H1 (cell line): ENCODE results near the gene LYVE1. TPM values are rescaled to one million over a fixed set of nuclear protein-coding genes. Genes with fewer than 3 reads are reported as not detected.

Experiments
- CTCF ChIA-PET: fragments of 300-600 bp; sonication (Branson Sonifier 250); formaldehyde crosslinking; loops from one replicate; lab custom pipeline; 2021; ENCODE audit not compliant: partially characterized antibody; lab: Charles Lee
- POLR2A ChIA-PET: fragments of 300-600 bp; sonication (Branson Sonifier 250); formaldehyde crosslinking; loops from one replicate; lab custom pipeline; 2021; ENCODE audit warnings: inconsistent platforms; ENCODE audit not compliant: partially characterized antibody; lab: Charles Lee
- DNase-seq, 2 experiments: peaks; one replicate each; pipeline versions ENCODE4 v3.0.0 to v3.0.0-alpha.2; 2010 to 2022; ENCODE audit warnings: low spot score in 2 of 2, low read depth in 1 of 2, mixed read lengths in 1 of 2
- FAIRE-seq: peaks from 2 replicates; lab custom pipeline; 2011; peaks lifted over from hg19 to GRCh38; lab: Jason Lieb, UNC
- H2AFZ ChIP-seq: 2 replicates; pipeline ENCODE4 v1.8.1; 2012; ENCODE audit warnings: low read length, inconsistent platforms
- H2AK5ac ChIP-seq: 2 replicates; pipeline ENCODE4 v1.6.1; 2013; ENCODE audit warnings: low read depth, low read length
- H2BK120ac ChIP-seq: replicated peaks from 2 replicates; pipeline ENCODE3; 2013; ENCODE audit warnings: low read depth, low read length, inconsistent platforms
- H2BK12ac ChIP-seq: 2 replicates; pipeline ENCODE4 v1.6.1; 2013; ENCODE audit warnings: low read depth, low read length
- H2BK15ac ChIP-seq: 2 replicates; pipeline ENCODE4 v1.6.1; 2013; ENCODE audit warnings: low read length
- H2BK20ac ChIP-seq: 2 replicates; pipeline ENCODE4 v1.6.1; 2013; ENCODE audit warnings: low read length
- H2BK5ac ChIP-seq: 2 replicates; pipeline ENCODE4 v1.6.1; 2013; ENCODE audit warnings: low read depth, low read length
- H3K14ac ChIP-seq: 2 replicates; pipeline ENCODE4 v1.6.1; 2013; ENCODE audit warnings: inconsistent platforms; ENCODE audit not compliant: insufficient read length
- H3K18ac ChIP-seq: 2 replicates; pipeline ENCODE4 v1.6.1; 2013; ENCODE audit warnings: low read length; ENCODE audit errors: extremely low read depth
- H3K23ac ChIP-seq: 2 replicates; pipeline ENCODE4 v1.6.1; 2013; ENCODE audit warnings: inconsistent platforms; ENCODE audit not compliant: insufficient read length
- H3K23me2 ChIP-seq: 2 replicates; pipeline ENCODE4 v1.6.1; 2013; ENCODE audit warnings: low read depth, low read length
- H3K27ac ChIP-seq: 2 replicates; pipeline ENCODE4 v1.6.1; 2011; ENCODE audit warnings: low read depth, low read length, inconsistent platforms
- H3K27me3 ChIP-seq, 4 experiments: replicated peaks in 1 of 4; 1 replicate in 1 of 4; 2 replicates in 3 of 4; pipeline versions ENCODE4 v1.6.1 to v1.8.1; 2011 to 2013; ENCODE audit warnings: low read length in 3 of 4, mild to moderate bottlenecking in 3 of 4, inconsistent platforms in 2 of 4, mixed read lengths in 2 of 4, moderate library complexity in 1 of 4; ENCODE audit not compliant: control insufficient read depth in 3 of 4, insufficient read depth in 3 of 4; ENCODE audit errors: extremely low read depth in 1 of 4
- H3K36me3 ChIP-seq, 4 experiments: 2 replicates each; pipeline versions ENCODE4 v1.6.1 to v1.8.1; 2011 to 2013; ENCODE audit warnings: mild to moderate bottlenecking in 4 of 4, low read length in 3 of 4, moderate library complexity in 2 of 4, control low read depth in 1 of 4, inconsistent platforms in 1 of 4; ENCODE audit not compliant: insufficient read depth in 4 of 4, control insufficient read depth in 2 of 4
- H3K4ac ChIP-seq: replicated peaks from 2 replicates; pipeline ENCODE3; 2013; ENCODE audit warnings: low read length, low read depth, mixed read lengths, inconsistent platforms; ENCODE audit not compliant: insufficient read length
- H3K4me1 ChIP-seq, 4 experiments: replicated peaks in 1 of 4; 1 replicate in 1 of 4; 2 replicates in 3 of 4; pipeline versions ENCODE4 v1.6.1 to v1.8.1; 2011 to 2013; ENCODE audit warnings: low read length in 3 of 4, inconsistent platforms in 2 of 4, mixed read lengths in 1 of 4; ENCODE audit not compliant: insufficient read depth in 4 of 4, control insufficient read depth in 3 of 4
- H3K4me2 ChIP-seq, 2 experiments: 2 replicates each; pipeline versions ENCODE4 v1.6.1 to v1.8.1; 2011 to 2013; ENCODE audit warnings: low read depth in 2 of 2, low read length in 2 of 2, control low read depth in 1 of 2, inconsistent platforms in 1 of 2, mild to moderate bottlenecking in 1 of 2; ENCODE audit not compliant: insufficient read depth in 1 of 2
- H3K4me3 ChIP-seq, 4 experiments: fragments of 200-600, 300-600 bp in 1 of 4; sonication (generic), shearing (Covaris generic), sonication (Bioruptor Twin) in 1 of 4; 2 replicates each; pipeline versions ENCODE4 v1.5.1 to v1.8.1; 2011 to 2016; ENCODE audit warnings: low read length in 4 of 4, low read depth in 3 of 4, control low read depth in 2 of 4, inconsistent platforms in 2 of 4, mild to moderate bottlenecking in 2 of 4, mixed read lengths in 1 of 4, moderate library complexity in 1 of 4; ENCODE audit not compliant: insufficient read depth in 2 of 4; ENCODE audit errors: extremely low read depth in 1 of 4
- H3K56ac ChIP-seq: replicated peaks from 2 replicates; pipeline ENCODE3; 2013; ENCODE audit warnings: low read depth, mild to moderate bottlenecking, mixed read lengths, low read length, inconsistent platforms; ENCODE audit not compliant: insufficient read length
- H3K79me1 ChIP-seq: 2 replicates; pipeline ENCODE4 v1.6.1; 2013; ENCODE audit warnings: low read depth, low read length, control low read depth
- H3K79me2 ChIP-seq, 2 experiments: 2 replicates each; pipeline versions ENCODE4 v1.6.1 to v1.8.1; 2012 to 2013; ENCODE audit warnings: low read length in 2 of 2, mild to moderate bottlenecking in 2 of 2, inconsistent platforms in 1 of 2; ENCODE audit not compliant: insufficient read depth in 2 of 2, control insufficient read depth in 1 of 2
- H3K9ac ChIP-seq, 4 experiments: replicated peaks in 1 of 4; 1 replicate in 1 of 4; 2 replicates in 3 of 4; pipeline versions ENCODE4 v1.6.1 to v1.8.1; 2011 to 2013; ENCODE audit warnings: low read depth in 3 of 4, low read length in 3 of 4, control low read depth in 2 of 4, mild to moderate bottlenecking in 2 of 4, moderate library complexity in 2 of 4, inconsistent platforms in 1 of 4; ENCODE audit errors: extremely low read depth in 1 of 4
- H3K9me3 ChIP-seq, 2 experiments: 2 replicates each; pipeline versions ENCODE4 v1.6.1 to v1.8.1; 2012 to 2013; ENCODE audit warnings: mild to moderate bottlenecking in 2 of 2, moderate library complexity in 2 of 2, control low read depth in 1 of 2, inconsistent platforms in 1 of 2, low read depth in 1 of 2, low read length in 1 of 2, mixed read lengths in 1 of 2; ENCODE audit not compliant: insufficient read depth in 2 of 2
- H4K20me1 ChIP-seq, 2 experiments: replicated peaks in 1 of 2; 2 replicates each; pipeline versions ENCODE3 to v1.8.1; 2011 to 2013; ENCODE audit warnings: inconsistent platforms in 2 of 2, low read length in 2 of 2, mild to moderate bottlenecking in 1 of 2; ENCODE audit not compliant: insufficient read depth in 2 of 2, control insufficient read depth in 1 of 2
- H4K5ac ChIP-seq: 2 replicates; pipeline ENCODE4 v1.6.1; 2013; ENCODE audit warnings: low read length, low read depth, mixed read lengths, inconsistent platforms; ENCODE audit not compliant: insufficient read length
- H4K8ac ChIP-seq: 2 replicates; pipeline ENCODE4 v1.8.0; 2013; ENCODE audit warnings: mild to moderate bottlenecking, moderate library complexity, low read length, inconsistent platforms; ENCODE audit not compliant: insufficient read depth; ENCODE audit errors: extremely low read depth
- H4K91ac ChIP-seq: replicated peaks from 2 replicates; pipeline ENCODE3; 2013; ENCODE audit warnings: low read length, mixed read lengths, inconsistent platforms; ENCODE audit not compliant: insufficient read length
- KDM5A ChIP-seq: fragments of 200-600 bp; IDR thresholded peaks from 2 replicates; pipeline ENCODE4 v1.7.1; 2012; ENCODE audit warnings: mild to moderate bottlenecking, low read length, inconsistent platforms, mixed read lengths
- WGBS, 2 experiments: shearing (Covaris generic) in 1 of 2; methylation state at CpG; one replicate each; pipeline versions ENCODE4 v1.1.6 to v1.1.7; 2013 to 2015; ENCODE audit warnings: low lambda C conversion rate in 2 of 2, mixed read lengths in 2 of 2, inconsistent platforms in 1 of 2, low coverage in 1 of 2, missing lambda C conversion rate in 1 of 2; ENCODE audit not compliant: insufficient replicate concordance in 2 of 2, insufficient coverage in 1 of 2, insufficient read length in 1 of 2; ENCODE audit errors: extremely low coverage in 1 of 2, missing lambda C conversion rate in 1 of 2; 5-methylcytosine and 5-hydroxymethylcytosine counted together
- polyA plus RNA-seq, 7 experiments: library from polyadenylated mRNA; depleted of rRNA in 3 of 7; stranded (reverse) in 5 of 7; unstranded in 2 of 7; fragments of >200 nt in 5 of 7; fragments of 200-250 nt in 2 of 7; gene quantifications; 1 replicate in 5 of 7; 2 replicates in 1 of 7; 4 replicates in 1 of 7; pipeline versions ENCODE4 v1.2.1 to v1.2.3, GENCODE V29; 2011 to 2013; ENCODE audit warnings: missing spikeins in 2 of 7, mixed read lengths in 2 of 7
- total RNA-seq: library from RNA; stranded (reverse); fragmentation: NEBNext Ultra II Directional; extraction: Animal tissue kit (Norgen Biotek cat#: 25700); gene quantifications from 2 replicates; pipeline ENCODE4 v1.2.1, GENCODE V29; 2021

The LYVE1 gene
- total and polyA plus RNA-seq, 2 of the 8 experiments (the other 6 are each of a cell fraction or from before 2014, with no cell fraction given): 0.09 TPM; not detected in 1

GRCh38 chr11:10590218-10590915, 21.9 kb upstream of the LYVE1 start:
- Histone ChIP-seq H3K79me2 (no peaks in the 10 kb centered on the region), H2BK15ac (no peak overlapping the region), H3K9me3 (no peaks in the 10 kb centered on the region), H3K27ac (no peak overlapping the region), H2BK5ac (no peak overlapping the region), H3K4me2 (no peak overlapping the region), H4K91ac (no peak overlapping the region), H3K14ac (no peak overlapping the region), H2BK12ac (no peak overlapping the region), H3K36me3 (no peaks in the 10 kb centered on the region), H3K23ac (no peak overlapping the region), H2BK20ac (no peak overlapping the region), H3K4me1 (no peaks in the 10 kb centered on the region), H3K9ac (no peak overlapping the region), H4K20me1 (no peaks in the 10 kb centered on the region), H3K23me2 (no peaks in the 10 kb centered on the region), H4K8ac (no peak overlapping the region), H3K4ac (no peak overlapping the region), H3K27me3 (no peaks in the 10 kb centered on the region), H4K5ac (no peak overlapping the region), H3K4me3 (no peak overlapping the region), H3K79me1 (no peaks in the 10 kb centered on the region), H3K18ac (no peak overlapping the region), H2AFZ (no peak overlapping the region), H2BK120ac (no peak overlapping the region), H3K56ac (no peak overlapping the region), H2AK5ac (no peak overlapping the region)
- TF ChIP-seq KDM5A: no peak
- ChIA-PET POLR2A (interaction anchor here (0.9 to 1.2 kb wide), 2 partner anchors 15 to 218 kb away, joined by 3 read pairs; partner anchors contain the start of gene EIF4G2), CTCF (interaction anchor here (0.8 to 1.3 kb wide), 5 partner anchors 17 to 49 kb away, joined by 3 to 7 read pairs (median 3); partner anchors contain the start of gene RNF141)
- WGBS, 2 experiments: 74% methylated on average over 2 of the region's 2 CpGs; no CpG with 5 or more reads in 1 of the 2 experiments
- no peak for DNase-seq
- FAIRE-seq: no peak
